H9 (cell line): ENCODE data around the gene CYP19A1. TPM values are rescaled to one million over a fixed set of nuclear protein-coding genes. Genes with fewer than 3 reads are reported as not detected.

Experiments
- DNase-seq: peaks from one replicate; pipeline ENCODE4 v3.0.0-alpha.2; 2017
- H2AFZ ChIP-seq: one replicate; pipeline ENCODE4 v1.6.1; 2013; ENCODE audit warnings: mild to moderate bottlenecking, low read length, control low read depth, moderate library complexity
- H2AK5ac ChIP-seq: 2 replicates; pipeline ENCODE4 v1.6.1; 2013; ENCODE audit warnings: low read length, control low read depth, mixed read lengths; ENCODE audit not compliant: insufficient read length
- H2BK120ac ChIP-seq: one replicate; pipeline ENCODE4 v1.6.1; 2013; ENCODE audit warnings: low read depth, mild to moderate bottlenecking, low read length, control low read depth, inconsistent platforms; ENCODE audit not compliant: poor library complexity, severe bottlenecking
- H2BK12ac ChIP-seq: 2 replicates; pipeline ENCODE4 v1.6.1; 2013; ENCODE audit warnings: low read length, control low read depth, mixed read lengths, low read depth; ENCODE audit not compliant: insufficient read length
- H2BK15ac ChIP-seq: 2 replicates; pipeline ENCODE4 v1.6.1; 2013; ENCODE audit warnings: low read depth, low read length, control low read depth
- H2BK20ac ChIP-seq: one replicate; pipeline ENCODE4 v1.6.1; 2013; ENCODE audit warnings: low read depth, mild to moderate bottlenecking, low read length, control low read depth, inconsistent platforms; ENCODE audit not compliant: poor library complexity, severe bottlenecking
- H2BK5ac ChIP-seq: 2 replicates; pipeline ENCODE4 v1.6.1; 2013; ENCODE audit warnings: low read length, control low read depth, mixed read lengths; ENCODE audit not compliant: insufficient read length
- H3K14ac ChIP-seq: 2 replicates; pipeline ENCODE4 v1.6.1; 2013; ENCODE audit warnings: low read length, control low read depth; ENCODE audit not compliant: insufficient read depth
- H3K18ac ChIP-seq: 2 replicates; pipeline ENCODE4 v1.6.1; 2013; ENCODE audit warnings: low read depth, mild to moderate bottlenecking, mixed read lengths, low read length, control low read depth; ENCODE audit not compliant: insufficient read length
- H3K23ac ChIP-seq: 2 replicates; pipeline ENCODE4 v1.6.1; 2013; ENCODE audit warnings: low read length, control low read depth, mixed read lengths, low read depth; ENCODE audit not compliant: insufficient read length
- H3K23me2 ChIP-seq: 2 replicates; pipeline ENCODE4 v1.6.1; 2013; ENCODE audit warnings: low read depth, mild to moderate bottlenecking, mixed read lengths, low read length, control low read depth; ENCODE audit not compliant: insufficient read length, poor library complexity, severe bottlenecking
- H3K27ac ChIP-seq: 2 replicates; pipeline ENCODE4 v1.5.1; 2013; ENCODE audit warnings: low read length, control low read depth, mixed read lengths, low read depth; ENCODE audit not compliant: insufficient read length
- H3K27me3 ChIP-seq: 2 replicates; pipeline ENCODE4 v1.6.1; 2013; ENCODE audit warnings: low read length, control low read depth, inconsistent platforms; ENCODE audit not compliant: insufficient read depth
- H3K4ac ChIP-seq: 2 replicates; pipeline ENCODE4 v1.6.1; 2013; ENCODE audit warnings: low read depth, mild to moderate bottlenecking, control low read depth, inconsistent platforms, low read length, moderate library complexity
- H3K4me1 ChIP-seq: 2 replicates; pipeline ENCODE4 v1.6.1; 2013; ENCODE audit warnings: low read length, control low read depth, inconsistent platforms; ENCODE audit not compliant: insufficient read depth
- H3K4me2 ChIP-seq: 2 replicates; pipeline ENCODE4 v1.6.1; 2013; ENCODE audit warnings: low read length, control low read depth, mixed read lengths; ENCODE audit not compliant: insufficient read length, insufficient read depth
- H3K56ac ChIP-seq: 2 replicates; pipeline ENCODE4 v1.6.1; 2013; ENCODE audit warnings: low read depth, mild to moderate bottlenecking, mixed read lengths, low read length, control low read depth; ENCODE audit not compliant: insufficient read length
- H3K79me1 ChIP-seq: 2 replicates; pipeline ENCODE4 v1.6.1; 2013; ENCODE audit warnings: low read depth, mild to moderate bottlenecking, moderate library complexity, low read length, control low read depth, inconsistent platforms; ENCODE audit not compliant: insufficient read depth, poor library complexity, severe bottlenecking
- H3K79me2 ChIP-seq: 2 replicates; pipeline ENCODE4 v1.6.1; 2013; ENCODE audit warnings: low read length, control low read depth, inconsistent platforms; ENCODE audit not compliant: insufficient read depth
- H3K9ac ChIP-seq: 2 replicates; pipeline ENCODE4 v1.6.1; 2013; ENCODE audit warnings: low read length, control low read depth, mixed read lengths; ENCODE audit not compliant: insufficient read length; ENCODE audit errors: extremely low read depth
- H3K9me3 ChIP-seq: one replicate; pipeline ENCODE4 v1.6.1; 2013; ENCODE audit warnings: low read depth, low read length, inconsistent platforms; ENCODE audit not compliant: control insufficient read depth
- H3T11ph ChIP-seq: one replicate; pipeline ENCODE4 v1.6.1; 2013; ENCODE audit warnings: mild to moderate bottlenecking, low read length, control low read depth, inconsistent platforms
- H4K20me1 ChIP-seq: one replicate; pipeline ENCODE4 v1.6.1; 2013; ENCODE audit not compliant: control insufficient read depth, insufficient read length, insufficient read depth
- H4K5ac ChIP-seq: 2 replicates; pipeline ENCODE4 v1.6.1; 2013; ENCODE audit warnings: low read depth, mild to moderate bottlenecking, mixed read lengths, low read length, control low read depth; ENCODE audit not compliant: insufficient read length
- H4K8ac ChIP-seq: replicated peaks from 2 replicates; pipeline ENCODE4 v1.6.1; 2013; ENCODE audit warnings: low read length, control low read depth, mixed read lengths, low read depth; ENCODE audit not compliant: insufficient read length
- H4K91ac ChIP-seq: 2 replicates; pipeline ENCODE4 v1.6.1; 2013; ENCODE audit warnings: low read depth, mild to moderate bottlenecking, moderate library complexity, mixed read lengths, low read length, control low read depth; ENCODE audit not compliant: insufficient read length
- H3K27ac Mint-ChIP-seq, 3 experiments: 2 replicates in 2 of 3; 3 replicates in 1 of 3; pipeline ENCODE4 v1.8.0; 2020 to 2021; ENCODE audit warnings: mixed read lengths in 3 of 3, mild to moderate bottlenecking in 1 of 3, moderate library complexity in 1 of 3
- H3K27me3 Mint-ChIP-seq: 2 replicates; pipeline ENCODE4 v1.8.0; 2021; ENCODE audit warnings: low read depth, mild to moderate bottlenecking, moderate library complexity, mixed read lengths
- H3K36me3 Mint-ChIP-seq, 3 experiments: 2 replicates in 2 of 3; 3 replicates in 1 of 3; pipeline ENCODE4 v1.8.0; 2020 to 2021; ENCODE audit warnings: low read depth in 3 of 3, mixed read lengths in 3 of 3; ENCODE audit not compliant: insufficient read depth in 1 of 3
- H3K4me1 Mint-ChIP-seq, 2 experiments: 2 replicates each; pipeline ENCODE4 v1.8.0; 2020; ENCODE audit warnings: mixed read lengths in 2 of 2
- H3K4me3 Mint-ChIP-seq, 2 experiments: 2 replicates in 1 of 2; 3 replicates in 1 of 2; pipeline ENCODE4 v1.8.0; 2020 to 2021; ENCODE audit warnings: mild to moderate bottlenecking in 2 of 2, mixed read lengths in 2 of 2, moderate library complexity in 1 of 2
- H3K9me3 Mint-ChIP-seq, 2 experiments: 2 replicates in 1 of 2; 3 replicates in 1 of 2; pipeline ENCODE4 v1.8.0; 2020; ENCODE audit warnings: mild to moderate bottlenecking in 2 of 2, mixed read lengths in 2 of 2, moderate library complexity in 1 of 2
- WGBS: extraction: QIAGEN DNeasy Blood & Tissue Kit; methylation state at CpG from one replicate; pipeline ENCODE4 v1.1.7; 2013; ENCODE audit warnings: missing lambda C conversion rate, low lambda C conversion rate, mixed read lengths; ENCODE audit not compliant: insufficient read length; ENCODE audit errors: extremely low coverage; 5-methylcytosine and 5-hydroxymethylcytosine counted together
- total RNA-seq: library from RNA; stranded (reverse); gene quantifications from 2 replicates; pipeline ENCODE4 v1.2.1, GENCODE V29; 2021
- TF ChIP-seq, protein P1 (sequence below): fragments of 200-600 bp; sonication (generic); conservative IDR thresholded peaks from 3 replicates; pipeline ENCODE4 v1.8.0; 2021; ENCODE audit warnings: antibody characterized with exemption, mild to moderate bottlenecking

Gene CYP19A1
- total RNA-seq, 1 experiment from 2014 or later, result not detected

DNA sequence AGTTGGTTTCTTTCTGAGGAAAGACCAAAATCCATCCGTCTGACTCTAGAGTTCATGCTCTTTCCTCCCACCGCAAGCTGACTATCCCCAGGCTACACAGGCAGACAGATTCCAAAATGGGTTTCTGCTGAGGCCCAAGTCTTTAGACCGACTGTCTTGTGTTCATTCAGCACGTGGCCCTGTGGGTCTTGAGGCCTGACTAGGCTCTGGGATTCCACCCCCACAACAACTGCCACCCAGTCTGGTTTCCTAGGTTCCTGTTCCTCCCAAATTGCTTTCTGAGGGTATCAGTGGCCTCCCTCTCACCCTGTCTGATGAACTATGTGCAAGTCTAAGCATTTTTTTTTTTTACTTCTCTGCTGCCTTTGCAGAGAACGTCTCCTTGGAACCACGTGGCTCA lies 67.7 kb downstream of the CYP19A1 start:
- H3K9ac ChIP-seq, result no peak overlapping the region
- H3K4ac ChIP-seq, result no peak overlapping the region
- H3K27me3 ChIP-seq, result peaks cover 6% of the 10 kb centered on the region; the same call in 1 of the 2 replicates
- H4K8ac ChIP-seq, result no peak overlapping the region
- H2AK5ac ChIP-seq, result no peak overlapping the region
- H2BK120ac ChIP-seq, result no peak overlapping the region
- H4K20me1 ChIP-seq, result no peaks in the 10 kb centered on the region
- no peaks in the 10 kb centered on the region for H3K79me1 ChIP-seq
- peaks cover 8 to 10% of the 10 kb centered on the region in 2 experiments for H3K4me1 Mint-ChIP-seq
- no peaks in the 10 kb centered on the region for H3K36me3 Mint-ChIP-seq
- H2BK15ac ChIP-seq, result no peak overlapping the region
- H3K27ac ChIP-seq, result no peak overlapping the region
- H3T11ph ChIP-seq, result no peak overlapping the region
- no peak overlapping the region for H3K56ac ChIP-seq
- H3K27me3 Mint-ChIP-seq, result peaks cover 6% of the 10 kb centered on the region
- no peak overlapping the region for H4K91ac ChIP-seq
- no peak overlapping the region for H2AFZ ChIP-seq
- H3K23ac ChIP-seq, result no peak overlapping the region
- no peak overlapping the region for H2BK5ac ChIP-seq
- no peaks in the 10 kb centered on the region for H3K9me3 Mint-ChIP-seq
- H3K23me2 ChIP-seq, result peaks cover 8% of the 10 kb centered on the region
- TF ChIP-seq, protein P1, sequence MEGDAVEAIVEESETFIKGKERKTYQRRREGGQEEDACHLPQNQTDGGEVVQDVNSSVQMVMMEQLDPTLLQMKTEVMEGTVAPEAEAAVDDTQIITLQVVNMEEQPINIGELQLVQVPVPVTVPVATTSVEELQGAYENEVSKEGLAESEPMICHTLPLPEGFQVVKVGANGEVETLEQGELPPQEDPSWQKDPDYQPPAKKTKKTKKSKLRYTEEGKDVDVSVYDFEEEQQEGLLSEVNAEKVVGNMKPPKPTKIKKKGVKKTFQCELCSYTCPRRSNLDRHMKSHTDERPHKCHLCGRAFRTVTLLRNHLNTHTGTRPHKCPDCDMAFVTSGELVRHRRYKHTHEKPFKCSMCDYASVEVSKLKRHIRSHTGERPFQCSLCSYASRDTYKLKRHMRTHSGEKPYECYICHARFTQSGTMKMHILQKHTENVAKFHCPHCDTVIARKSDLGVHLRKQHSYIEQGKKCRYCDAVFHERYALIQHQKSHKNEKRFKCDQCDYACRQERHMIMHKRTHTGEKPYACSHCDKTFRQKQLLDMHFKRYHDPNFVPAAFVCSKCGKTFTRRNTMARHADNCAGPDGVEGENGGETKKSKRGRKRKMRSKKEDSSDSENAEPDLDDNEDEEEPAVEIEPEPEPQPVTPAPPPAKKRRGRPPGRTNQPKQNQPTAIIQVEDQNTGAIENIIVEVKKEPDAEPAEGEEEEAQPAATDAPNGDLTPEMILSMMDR, result no peak
- no peak overlapping the region for H3K4me2 ChIP-seq
- no peak overlapping the region for H2BK12ac ChIP-seq
- no peaks in the 10 kb centered on the region for H3K9me3 ChIP-seq
- H3K4me3 Mint-ChIP-seq, result no peak overlapping the region
- H3K79me2 ChIP-seq, result no peaks in the 10 kb centered on the region
- H3K27ac Mint-ChIP-seq, result no peak overlapping the region
- H2BK20ac ChIP-seq, result no peak overlapping the region
- DNase-seq, result no peak
- no CpG with 5 or more reads among the region's 6 CpGs for WGBS
- no peak overlapping the region for H4K5ac ChIP-seq
- H3K18ac ChIP-seq, result no peak overlapping the region
- H3K14ac ChIP-seq, result no peak overlapping the region
- H3K4me1 ChIP-seq, result 0 out of 2 replicates have a peak, but pooled peaks cover 2% of the 10 kb centered on the region
